ENCODE data around the gene KIF26B.

Gene KIF26B

GRCh38 chr1:245133995-245134715, 20.6 kb upstream of the KIF26B start:
- no peak for DNase-seq

GRCh38 chr1:245142171-245142798, 12.5 kb upstream of the KIF26B start:
- DNase-seq = no peak

GRCh38 chr1:245142976-245143375, 11.8 kb upstream of the KIF26B start:
- no peak for DNase-seq

- DNase-seq = no peak
Observed at GRCh38 chr1:245143849-245144248, 10.9 kb upstream of the KIF26B start.

GRCh38 chr1:245148069-245148468, 6.7 kb upstream of the KIF26B start:
- no peak for DNase-seq

- DNase-seq = no peak
Observed at GRCh38 chr1:245148861-245149260, 5.9 kb upstream of the KIF26B start.

- DNase-seq = peak; percentile 65
Observed at GRCh38 chr1:245153081-245153551, 1.7 kb upstream of the KIF26B start.

- no peak for DNase-seq
Observed at GRCh38 chr1:245153552-245154428, 995 bp upstream of the KIF26B start.

- no peak for DNase-seq
Observed at GRCh38 chr1:245155272-245156040, 671 bp downstream of the KIF26B start.

- DNase-seq = peak; percentile 67
Observed at GRCh38 chr1:245156041-245156735, 1.4 kb downstream of the KIF26B start.

- no peak for DNase-seq
Observed at GRCh38 chr1:245156736-245157505, 2.1 kb downstream of the KIF26B start.

- DNase-seq = no peak
Observed at GRCh38 chr1:245158913-245159312, 4.1 kb downstream of the KIF26B start.

- DNase-seq = no peak
Observed at GRCh38 chr1:245160288-245160687, 5.5 kb downstream of the KIF26B start.

- DNase-seq = no peak
Observed at GRCh38 chr1:245160741-245161400, 6.1 kb downstream of the KIF26B start.

- no peak for DNase-seq
Observed at GRCh38 chr1:245161866-245162265, 7.1 kb downstream of the KIF26B start.

GRCh38 chr1:245166471-245166885, 11.7 kb downstream of the KIF26B start:
- DNase-seq = no peak

GRCh38 chr1:245168086-245168485, 13.3 kb downstream of the KIF26B start:
- DNase-seq = no peak

GRCh38 chr1:245168906-245169305, 14.1 kb downstream of the KIF26B start:
- DNase-seq = no peak

- no peak for DNase-seq
Observed at GRCh38 chr1:245169376-245169775, 14.6 kb downstream of the KIF26B start.

- no peak for DNase-seq
Observed at GRCh38 chr1:245172026-245172425, 17.2 kb downstream of the KIF26B start.

GRCh38 chr1:245172829-245173228, 18.0 kb downstream of the KIF26B start:
- DNase-seq = no peak
